ENCODE measurements around the gene DPP6. TPM values are rescaled to one million over a fixed set of nuclear protein-coding genes. Genes with fewer than 3 reads are reported as not detected.
"Not testable (repeated sequence)": the region's sequence is repeated elsewhere in the genome, so short reads cannot be mapped to it uniquely, and the experiment has no call there.

The DPP6 gene
- total and polyA plus RNA-seq, 5 donors from 2014 or later = not detected

- H3K27me3 Mint-ChIP-seq = no peaks in the 10 kb centered on the region
- H3K4me3 ChIP-seq (ENCODE audit: low read depth, low read length) = no peak overlapping the region
- H3K27ac Mint-ChIP-seq = no peak overlapping the region
- no peaks in the 10 kb centered on the region for H3K36me3 ChIP-seq (ENCODE audit: control insufficient read depth, insufficient read depth, low read length)
- H3K27me3 ChIP-seq (ENCODE audit: control insufficient read depth, insufficient read depth, low read length) = no peaks in the 10 kb centered on the region
- H3K4me1 ChIP-seq (ENCODE audit: control insufficient read depth, insufficient read depth, low read length, poor library complexity, severe bottlenecking) = no peaks in the 10 kb centered on the region
- H3K9me3 ChIP-seq (ENCODE audit: control insufficient read depth in 2 of 2, low read length in 2 of 2) = no peaks in the 10 kb centered on the region
- no peak overlapping the region for H3K27ac ChIP-seq (ENCODE audit: insufficient read depth, low read length, poor library complexity, severe bottlenecking)
- H3K36me3 Mint-ChIP-seq = no peaks in the 10 kb centered on the region
- ATAC-seq (ENCODE audit: low read depth in 2 of 2) = no peak
- H3K4me1 Mint-ChIP-seq = peaks cover 0 to 3% (median under 1%) of the 10 kb centered on the region in 4 donors
- H3K9me3 Mint-ChIP-seq = peaks cover 0 to 6% (median 2%) of the 10 kb centered on the region in 7 donors
- no peak for DNase-seq
- H3K4me3 Mint-ChIP-seq = no peak overlapping the region
These were observed 600.4 kb downstream of the DPP6 start for GRCh38 chr7:154652564-154652963.

GRCh38 chr7:154653281-154653680, 601.1 kb downstream of the DPP6 start:
- Histone ChIP-seq H3K4me1 (ENCODE audit: control insufficient read depth, insufficient read depth, low read length, poor library complexity, severe bottlenecking) (no peaks in the 10 kb centered on the region), H3K9me3 (ENCODE audit: control insufficient read depth in 2 of 2, low read length in 2 of 2) (peaks cover 0 to under 1% of the 10 kb centered on the region in 2 experiments), H3K27me3 (ENCODE audit: control insufficient read depth, insufficient read depth, low read length) (no peaks in the 10 kb centered on the region), H3K27ac (ENCODE audit: insufficient read depth, low read length, poor library complexity, severe bottlenecking) (no peak overlapping the region), H3K36me3 (ENCODE audit: control insufficient read depth, insufficient read depth, low read length) (no peaks in the 10 kb centered on the region), H3K4me3 (ENCODE audit: low read depth, low read length) (no peak overlapping the region)
- ATAC-seq (ENCODE audit: low read depth in 2 of 2) (no peak), DNase-seq (no peak)
- H3K27ac Mint-ChIP-seq = no peak overlapping the region
- H3K9me3 Mint-ChIP-seq = peaks cover 0 to 9% (median 2%) of the 10 kb centered on the region in 7 donors
- H3K4me1 Mint-ChIP-seq = peaks cover 0 to 3% (median under 1%) of the 10 kb centered on the region in 4 donors
- no peaks in the 10 kb centered on the region for H3K27me3 Mint-ChIP-seq
- no peak overlapping the region for H3K4me3 Mint-ChIP-seq
- no peaks in the 10 kb centered on the region for H3K36me3 Mint-ChIP-seq

- H3K36me3 ChIP-seq (ENCODE audit: control insufficient read depth, insufficient read depth, low read length) = no peaks in the 10 kb centered on the region
- H3K27ac ChIP-seq (ENCODE audit: insufficient read depth, low read length, poor library complexity, severe bottlenecking) = no peak overlapping the region
- DNase-seq (no peak), ATAC-seq (ENCODE audit: low read depth in 2 of 2) (no peak)
- Mint-ChIP-seq H3K4me1 (peaks cover 0 to 2% (median 0%) of the 10 kb centered on the region in 4 donors), H3K36me3 (no peaks in the 10 kb centered on the region), H3K27ac (no peak overlapping the region), H3K4me3 (no peak overlapping the region), H3K27me3 (no peaks in the 10 kb centered on the region), H3K9me3 (peaks cover 0 to 20% (median 8%) of the 10 kb centered on the region in 7 donors)
- no peak overlapping the region for H3K4me3 ChIP-seq (ENCODE audit: low read depth, low read length)
- H3K4me1 ChIP-seq (ENCODE audit: control insufficient read depth, insufficient read depth, low read length, poor library complexity, severe bottlenecking) = no peaks in the 10 kb centered on the region
- no peaks in the 10 kb centered on the region for H3K27me3 ChIP-seq (ENCODE audit: control insufficient read depth, insufficient read depth, low read length)
- H3K9me3 ChIP-seq (ENCODE audit: control insufficient read depth in 2 of 2, low read length in 2 of 2) = peaks cover 0 to 5% of the 10 kb centered on the region in 2 experiments
These were observed 604.4 kb downstream of the DPP6 start for GRCh38 chr7:154656618-154657017.

GRCh38 chr7:154666768-154667167, 614.6 kb downstream of the DPP6 start:
- Mint-ChIP-seq H3K4me3 (no peak overlapping the region), H3K27me3 (no peaks in the 10 kb centered on the region), H3K9me3 (peaks cover under 1 to 22% (median 8%) of the 10 kb centered on the region in 7 donors), H3K27ac (no peak overlapping the region), H3K4me1 (no peaks in the 10 kb centered on the region), H3K36me3 (no peaks in the 10 kb centered on the region)
- DNase-seq (no peak), ATAC-seq (ENCODE audit: low read depth in 2 of 2) (no peak)
- Histone ChIP-seq H3K4me3 (ENCODE audit: low read depth, low read length) (no peak overlapping the region), H3K27me3 (ENCODE audit: control insufficient read depth, insufficient read depth, low read length) (no peaks in the 10 kb centered on the region), H3K36me3 (ENCODE audit: control insufficient read depth, insufficient read depth, low read length) (no peaks in the 10 kb centered on the region), H3K4me1 (ENCODE audit: control insufficient read depth, insufficient read depth, low read length, poor library complexity, severe bottlenecking) (no peaks in the 10 kb centered on the region), H3K27ac (ENCODE audit: insufficient read depth, low read length, poor library complexity, severe bottlenecking) (no peak overlapping the region), H3K9me3 (ENCODE audit: control insufficient read depth in 2 of 2, low read length in 2 of 2) (peaks cover 3 to 4% of the 10 kb centered on the region in 2 experiments)

- H3K4me3 ChIP-seq (ENCODE audit: low read depth, low read length) = no peak overlapping the region
These were observed 620.6 kb downstream of the DPP6 start for GRCh38 chr7:154672659-154673415.

GRCh38 chr7:154674191-154674590, 622.0 kb downstream of the DPP6 start:
- H3K27ac ChIP-seq (ENCODE audit: insufficient read depth, low read length, poor library complexity, severe bottlenecking) = no peak overlapping the region
- no peak overlapping the region for H3K27ac Mint-ChIP-seq
- peaks cover 0 to 6% (median 4%) of the 10 kb centered on the region in 7 donors for H3K9me3 Mint-ChIP-seq
- no peak for DNase-seq
- no peaks in the 10 kb centered on the region for H3K4me1 ChIP-seq (ENCODE audit: control insufficient read depth, insufficient read depth, low read length, poor library complexity, severe bottlenecking)
- no peak overlapping the region for H3K4me3 Mint-ChIP-seq
- H3K27me3 ChIP-seq (ENCODE audit: control insufficient read depth, insufficient read depth, low read length) = no peaks in the 10 kb centered on the region
- H3K27me3 Mint-ChIP-seq = no peaks in the 10 kb centered on the region
- H3K4me1 Mint-ChIP-seq = no peaks in the 10 kb centered on the region
- H3K4me3 ChIP-seq (ENCODE audit: low read depth, low read length) = no peak overlapping the region
- no peak for ATAC-seq (ENCODE audit: low read depth in 2 of 2)
- no peaks in the 10 kb centered on the region for H3K9me3 ChIP-seq (ENCODE audit: control insufficient read depth in 2 of 2, low read length in 2 of 2)
- H3K36me3 ChIP-seq (ENCODE audit: control insufficient read depth, insufficient read depth, low read length) = no peaks in the 10 kb centered on the region
- no peaks in the 10 kb centered on the region for H3K36me3 Mint-ChIP-seq

More at GRCh38 chr7:154672659-154673415, 620.6 kb downstream of the DPP6 start:
- Mint-ChIP-seq H3K9me3 (peaks cover 0 to 7% (median 5%) of the 10 kb centered on the region in 7 donors), H3K4me3 (no peak overlapping the region), H3K27me3 (no peaks in the 10 kb centered on the region), H3K36me3 (no peaks in the 10 kb centered on the region), H3K4me1 (no peaks in the 10 kb centered on the region), H3K27ac (no peak overlapping the region)
- no peaks in the 10 kb centered on the region for H3K27me3 ChIP-seq (ENCODE audit: control insufficient read depth, insufficient read depth, low read length)
- no peaks in the 10 kb centered on the region for H3K9me3 ChIP-seq (ENCODE audit: control insufficient read depth in 2 of 2, low read length in 2 of 2)
- no peaks in the 10 kb centered on the region for H3K4me1 ChIP-seq (ENCODE audit: control insufficient read depth, insufficient read depth, low read length, poor library complexity, severe bottlenecking)
- ATAC-seq (ENCODE audit: low read depth in 2 of 2) (no peak), DNase-seq (no peak)
- no peaks in the 10 kb centered on the region for H3K36me3 ChIP-seq (ENCODE audit: control insufficient read depth, insufficient read depth, low read length)
- no peak overlapping the region for H3K27ac ChIP-seq (ENCODE audit: insufficient read depth, low read length, poor library complexity, severe bottlenecking)

GRCh38 chr7:154675560-154675959, 623.4 kb downstream of the DPP6 start:
- H3K9me3 Mint-ChIP-seq = peaks cover 0 to 6% (median 4%) of the 10 kb centered on the region in 7 donors
- no peaks in the 10 kb centered on the region for H3K4me1 Mint-ChIP-seq
- no peaks in the 10 kb centered on the region for H3K36me3 Mint-ChIP-seq
- no peak for DNase-seq
- no peaks in the 10 kb centered on the region for H3K27me3 Mint-ChIP-seq
- Histone ChIP-seq H3K4me1 (ENCODE audit: control insufficient read depth, insufficient read depth, low read length, poor library complexity, severe bottlenecking) (no peaks in the 10 kb centered on the region), H3K36me3 (ENCODE audit: control insufficient read depth, insufficient read depth, low read length) (no peaks in the 10 kb centered on the region), H3K9me3 (ENCODE audit: control insufficient read depth in 2 of 2, low read length in 2 of 2) (no peaks in the 10 kb centered on the region), H3K27ac (ENCODE audit: insufficient read depth, low read length, poor library complexity, severe bottlenecking) (no peak overlapping the region), H3K4me3 (ENCODE audit: low read depth, low read length) (no peak overlapping the region), H3K27me3 (ENCODE audit: control insufficient read depth, insufficient read depth, low read length) (no peaks in the 10 kb centered on the region)
- ATAC-seq (ENCODE audit: low read depth in 2 of 2) = no peak
- no peak overlapping the region for H3K27ac Mint-ChIP-seq
- no peak overlapping the region for H3K4me3 Mint-ChIP-seq

GRCh38 chr7:154676033-154676421, 623.8 kb downstream of the DPP6 start:
- not testable (repeated sequence) for H3K4me3 Mint-ChIP-seq; H3K27ac ChIP-seq (ENCODE audit: insufficient read depth, low read length, poor library complexity, severe bottlenecking); H3K4me3 ChIP-seq (ENCODE audit: low read depth, low read length); H3K27ac Mint-ChIP-seq; H3K36me3 ChIP-seq (ENCODE audit: control insufficient read depth, insufficient read depth, low read length); ATAC-seq (ENCODE audit: low read depth in 2 of 2); H3K27me3 ChIP-seq (ENCODE audit: control insufficient read depth, insufficient read depth, low read length); DNase-seq; H3K27me3 Mint-ChIP-seq; H3K9me3 ChIP-seq (ENCODE audit: control insufficient read depth in 2 of 2, low read length in 2 of 2); H3K4me1 ChIP-seq (ENCODE audit: control insufficient read depth, insufficient read depth, low read length, poor library complexity, severe bottlenecking); H3K4me1 Mint-ChIP-seq; H3K36me3 Mint-ChIP-seq; H3K9me3 Mint-ChIP-seq
